ENCODE data around the gene PLCB1.

Gene PLCB1

DNA sequence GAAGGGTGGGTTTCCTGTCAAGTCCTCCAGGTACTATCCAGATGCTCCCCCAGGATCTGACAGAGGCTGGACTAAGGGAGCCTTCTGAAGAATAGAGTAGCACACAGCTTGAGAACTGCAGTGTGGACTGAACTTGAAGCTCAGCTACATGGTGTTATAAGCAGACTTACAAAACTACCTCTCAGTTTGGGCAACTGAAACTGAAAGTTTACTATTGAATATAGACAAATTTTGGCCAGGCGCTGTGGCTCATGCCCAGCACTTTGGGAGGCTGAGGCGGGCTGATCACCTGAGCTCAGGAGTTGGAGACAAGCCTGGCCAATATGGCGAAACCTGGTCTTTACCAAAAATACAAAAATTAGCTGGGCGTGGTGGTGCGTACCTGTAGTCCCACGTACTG, 348.5 kb downstream of the PLCB1 start:
- no peak for DNase-seq (ENCODE audit: extremely low read depth in 1 of 2, low read depth in 1 of 2)

DNA sequence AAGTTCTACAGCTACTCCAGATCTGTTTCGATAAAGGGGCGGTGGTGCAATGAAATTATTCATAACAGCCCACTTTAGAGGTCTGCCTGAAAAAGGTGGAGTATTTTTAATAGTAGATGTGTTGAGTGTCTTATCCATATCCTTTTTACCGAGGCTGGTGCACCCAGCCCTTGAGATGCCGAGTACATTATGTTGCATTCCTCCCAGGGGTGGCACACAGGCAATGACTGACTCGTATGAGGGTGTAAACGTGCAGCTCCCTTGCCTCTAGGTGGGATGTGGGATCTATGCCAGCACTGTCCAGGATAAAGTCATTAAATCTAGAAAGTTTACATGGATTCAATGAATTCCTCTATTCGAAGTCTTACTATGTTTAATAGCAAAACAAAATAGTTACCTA, 355.6 kb downstream of the PLCB1 start:
- no peak for DNase-seq (ENCODE audit: extremely low read depth in 1 of 2, low read depth in 1 of 2)

DNA sequence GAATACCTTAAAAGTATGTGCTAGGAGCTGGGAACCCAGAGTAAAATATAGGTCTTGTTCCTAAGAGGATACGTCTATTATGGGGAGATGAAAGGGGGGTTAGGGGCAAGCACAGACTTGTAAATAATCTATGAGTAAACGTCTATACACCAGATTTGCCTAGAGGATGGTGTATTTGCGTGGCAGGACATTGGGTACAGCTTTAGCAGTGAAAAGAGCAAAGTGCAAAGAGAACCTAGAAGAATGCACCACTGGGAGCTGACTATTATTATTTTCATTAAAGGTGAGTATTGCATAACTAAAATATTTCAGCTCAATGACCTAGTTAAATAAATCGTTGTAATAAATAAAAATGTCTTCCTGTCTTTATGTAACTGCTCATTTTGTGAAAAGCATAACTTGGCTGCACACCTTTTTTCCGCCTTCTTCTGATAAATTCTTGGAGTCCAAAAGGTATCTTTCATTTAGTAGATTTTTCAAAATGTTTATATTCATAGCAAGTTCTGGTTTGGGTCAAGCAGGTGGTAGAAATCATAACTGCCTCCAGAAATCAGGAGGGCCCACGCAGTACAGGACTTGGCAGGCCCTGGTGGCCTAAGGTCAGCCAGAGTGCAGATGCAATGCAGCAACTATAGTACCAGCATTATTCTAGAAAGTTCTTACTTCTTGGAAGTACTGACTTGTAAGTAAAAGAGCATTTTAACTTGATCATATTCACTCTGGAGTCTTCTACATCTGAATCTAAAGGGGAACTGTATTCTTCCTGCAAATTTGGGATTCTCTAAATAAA, 357.2 kb downstream of the PLCB1 start:
- DNase-seq (ENCODE audit: extremely low read depth in 1 of 2, low read depth in 1 of 2): no peak

- no peak for DNase-seq (ENCODE audit: extremely low read depth in 1 of 2, low read depth in 1 of 2)
Measured at GRCh38 chr20:8490076-8490830, 358.2 kb downstream of the PLCB1 start.

- no peak for DNase-seq (ENCODE audit: extremely low read depth in 1 of 2, low read depth in 1 of 2)
Measured at GRCh38 chr20:8492173-8492572, 360.1 kb downstream of the PLCB1 start.

DNA sequence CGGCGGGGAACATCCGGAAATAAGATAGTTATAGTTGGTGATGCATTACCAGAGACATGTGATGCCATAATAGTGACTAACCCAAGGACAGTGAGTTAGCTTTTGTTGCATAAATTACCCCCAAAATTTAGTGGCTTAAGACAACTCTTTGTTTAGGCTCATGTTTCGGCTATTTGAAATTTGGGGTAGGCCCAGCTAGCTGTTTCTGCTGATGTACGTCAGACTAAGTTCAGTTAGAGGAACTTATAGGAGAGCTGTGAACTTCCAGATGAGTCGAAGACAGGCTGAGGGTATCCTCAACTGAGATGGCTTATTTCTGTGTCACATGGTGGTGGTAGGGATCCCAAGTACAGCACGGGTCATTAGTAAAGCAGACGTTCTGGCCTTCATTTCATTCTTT, 366.5 kb downstream of the PLCB1 start:
- DNase-seq (ENCODE audit: extremely low read depth in 1 of 2, low read depth in 1 of 2): no peak

GRCh38 chr20:8504030-8504429, 372.0 kb downstream of the PLCB1 start:
- no peak for DNase-seq (ENCODE audit: extremely low read depth in 1 of 2, low read depth in 1 of 2)

- no peak for DNase-seq (ENCODE audit: extremely low read depth in 1 of 2, low read depth in 1 of 2)
Measured at GRCh38 chr20:8505476-8506200, 373.6 kb downstream of the PLCB1 start.

DNA sequence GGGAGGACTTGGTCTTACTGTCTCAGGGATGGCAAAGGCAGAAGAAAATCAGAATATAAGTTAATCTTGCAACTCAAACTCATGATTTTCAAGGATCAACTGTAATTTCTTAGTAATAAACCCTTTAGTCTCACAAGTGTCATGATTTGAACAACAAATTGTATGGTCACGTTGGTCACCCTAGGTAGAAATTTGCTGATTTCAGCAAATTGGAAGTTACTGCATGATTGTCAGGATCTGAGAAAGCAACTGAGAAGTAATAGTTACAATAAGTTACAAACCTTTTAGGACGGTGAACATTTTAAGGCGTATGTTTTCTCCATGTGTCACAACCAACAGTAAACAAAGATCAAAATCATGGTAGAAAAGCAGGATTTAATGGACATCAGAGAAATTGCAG, 375.2 kb downstream of the PLCB1 start:
- DNase-seq (ENCODE audit: extremely low read depth in 1 of 2, low read depth in 1 of 2): no peak

DNA sequence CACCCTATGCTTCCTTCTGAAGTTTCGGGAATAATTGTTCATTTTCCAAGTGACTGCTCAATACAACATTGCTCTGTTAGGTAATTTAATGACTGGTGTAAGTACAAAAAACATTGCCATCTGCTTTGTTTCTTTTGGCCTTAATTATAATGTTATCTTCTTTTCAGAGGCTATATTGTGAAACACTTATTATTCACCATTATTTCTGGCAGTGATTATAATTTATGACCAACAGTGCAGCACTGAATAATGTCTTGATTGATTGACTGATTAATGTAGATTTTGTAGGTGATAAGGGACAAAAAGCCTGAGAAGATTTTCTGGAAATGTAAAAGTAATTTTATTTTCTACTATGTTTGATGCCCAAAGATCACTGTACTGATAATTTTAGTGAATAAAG, 377.7 kb downstream of the PLCB1 start:
- DNase-seq (ENCODE audit: extremely low read depth in 1 of 2, low read depth in 1 of 2): no peak

- DNase-seq (ENCODE audit: extremely low read depth in 1 of 2, low read depth in 1 of 2): no peak
Measured at GRCh38 chr20:8510808-8511207, 378.7 kb downstream of the PLCB1 start.

GRCh38 chr20:8512003-8512402, 379.9 kb downstream of the PLCB1 start:
- no peak for DNase-seq (ENCODE audit: extremely low read depth in 1 of 2, low read depth in 1 of 2)

GRCh38 chr20:8515810-8516435, 383.9 kb downstream of the PLCB1 start:
- no peak for DNase-seq (ENCODE audit: extremely low read depth in 1 of 2, low read depth in 1 of 2)

- DNase-seq (ENCODE audit: extremely low read depth in 1 of 2, low read depth in 1 of 2): no peak
Measured at GRCh38 chr20:8518878-8519277, 386.8 kb downstream of the PLCB1 start.

- no peak for DNase-seq (ENCODE audit: extremely low read depth in 1 of 2, low read depth in 1 of 2)
Measured at GRCh38 chr20:8519887-8520286, 387.8 kb downstream of the PLCB1 start.

GRCh38 chr20:8522168-8522567, 390.1 kb downstream of the PLCB1 start:
- DNase-seq (ENCODE audit: extremely low read depth in 1 of 2, low read depth in 1 of 2): no peak

DNA sequence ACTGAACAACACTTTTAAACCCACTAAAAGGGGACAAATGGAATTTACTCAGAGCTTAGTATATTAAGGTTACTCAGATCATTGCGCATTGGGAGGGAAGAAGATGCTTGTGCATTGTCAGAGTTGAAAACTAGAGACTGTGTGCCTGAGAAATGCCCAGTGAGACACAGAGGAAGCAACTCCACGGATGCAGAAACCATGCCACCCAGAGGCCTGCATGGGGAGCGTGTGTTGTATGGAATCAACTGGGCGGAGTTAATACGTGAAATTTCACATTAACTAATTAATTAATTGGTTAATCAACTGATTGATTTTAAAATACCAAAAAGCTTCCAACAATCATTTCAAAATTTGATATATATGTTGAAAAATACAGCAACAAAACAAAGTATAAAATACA, 391.6 kb downstream of the PLCB1 start:
- DNase-seq (ENCODE audit: extremely low read depth in 1 of 2, low read depth in 1 of 2): no peak

DNA sequence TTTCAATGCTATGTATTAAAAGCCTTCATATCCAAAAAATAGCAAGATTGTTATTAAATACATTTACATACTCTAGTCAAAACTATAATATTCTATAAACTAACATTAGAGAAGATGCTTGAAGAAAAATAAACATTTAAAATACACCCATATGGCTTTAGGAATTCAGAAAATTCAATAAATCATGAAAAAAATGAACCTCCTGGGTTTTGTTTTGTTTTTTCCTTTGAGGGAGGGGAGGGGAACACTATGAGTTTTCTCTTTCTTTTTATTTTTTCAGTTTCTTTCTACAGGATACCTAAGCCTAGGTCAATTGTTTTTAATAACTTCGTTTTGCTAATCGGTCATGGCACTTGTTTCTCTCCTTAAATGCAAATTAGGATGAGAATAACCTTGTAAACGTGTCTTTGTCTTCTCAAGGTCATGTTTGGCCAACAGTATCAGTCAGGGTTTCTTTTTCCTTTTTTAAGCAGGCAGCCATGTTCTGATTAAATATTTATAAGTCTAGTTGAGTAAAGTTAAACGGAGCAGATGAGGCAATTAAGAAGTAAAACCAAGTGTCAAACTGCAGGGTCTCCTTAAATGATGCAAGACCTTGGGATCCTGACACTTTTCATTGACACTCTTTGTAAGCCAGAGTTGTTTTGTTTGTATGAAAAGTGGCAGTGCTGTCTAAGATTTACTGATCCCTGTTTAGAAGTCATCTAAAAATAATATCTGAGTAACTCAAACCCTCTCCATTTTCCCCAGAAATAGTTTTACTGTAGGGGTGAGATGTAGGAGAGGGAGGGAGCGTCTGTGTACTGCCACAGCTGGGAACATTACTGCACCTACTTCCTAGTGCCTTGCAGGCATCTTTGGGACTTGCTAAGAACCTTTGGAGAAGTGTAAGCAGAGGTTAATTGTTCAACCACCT, 392.3 kb downstream of the PLCB1 start:
- no peak for DNase-seq (ENCODE audit: extremely low read depth in 1 of 2, low read depth in 1 of 2)

GRCh38 chr20:8525017-8525343, 392.9 kb downstream of the PLCB1 start:
- DNase-seq (ENCODE audit: extremely low read depth in 1 of 2, low read depth in 1 of 2): no peak

DNA sequence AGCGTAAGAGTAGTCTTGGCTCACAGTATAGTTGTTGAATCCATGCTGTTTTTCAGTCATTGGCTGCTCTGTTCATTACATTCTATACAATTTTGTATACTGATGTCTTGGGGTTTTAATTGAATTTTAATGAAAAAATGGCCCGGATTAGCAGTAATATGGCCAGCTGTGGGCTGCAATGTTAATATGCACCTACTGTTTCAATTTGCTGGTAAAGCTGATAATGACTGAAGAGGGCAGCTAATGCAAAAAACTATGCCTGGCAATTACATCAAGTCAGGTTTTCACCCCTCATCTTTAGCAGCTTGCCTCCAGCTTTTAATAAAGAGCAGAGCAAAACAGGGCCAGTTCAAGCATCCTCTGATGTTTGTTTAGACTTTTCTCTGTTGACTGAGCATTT, 394.5 kb downstream of the PLCB1 start:
- no peak for DNase-seq (ENCODE audit: extremely low read depth in 1 of 2, low read depth in 1 of 2)
